Activated CD4-positive, alpha-beta T cell treated with anti-CD3 and anti-CD28 coated beads for 36 hours (primary cell): ENCODE results near the gene KCNN1. TPM values are rescaled to one million over a fixed set of nuclear protein-coding genes. Genes with fewer than 3 reads are reported as not detected.
"Not testable (repeated sequence)": the region's sequence is repeated elsewhere in the genome, so short reads cannot be mapped to it uniquely, and the experiment has no call there.

Source experiments
- ATAC-seq: fragments of 200-7000 bp; cut with Tn5 transposase; one replicate; pipeline ENCODE4 v1.10.0; 2021; ENCODE audit warnings: mild to moderate bottlenecking, moderate library complexity
- CTCF ChIA-PET: fragments of 350-600 bp; sonication (Branson Sonifier 250); formaldehyde crosslinking; loops from one replicate; lab custom pipeline; 2021; ENCODE audit warnings: antibody characterized with exemption; lab: Charles Lee
- POLR2A ChIA-PET: fragments of 350-600 bp; sonication (Branson Sonifier 250); formaldehyde crosslinking; loops from one replicate; lab custom pipeline; 2021; ENCODE audit warnings: antibody characterized with exemption, inconsistent platforms; lab: Charles Lee
- DNase-seq: peaks from one replicate; pipeline ENCODE4 v3.0.0-alpha.2; 2020
- H3K27ac Mint-ChIP-seq: one replicate; pipeline ENCODE4 v1.8.0; 2021; ENCODE audit warnings: mixed read lengths
- H3K27me3 Mint-ChIP-seq: one replicate; pipeline ENCODE4 v1.8.0; 2021; ENCODE audit warnings: mixed read lengths
- H3K36me3 Mint-ChIP-seq: one replicate; pipeline ENCODE4 v1.8.0; 2021; ENCODE audit warnings: low read depth, mixed read lengths
- H3K4me1 Mint-ChIP-seq: one replicate; pipeline ENCODE4 v1.8.0; 2021; ENCODE audit warnings: mixed read lengths
- H3K4me3 Mint-ChIP-seq: one replicate; pipeline ENCODE4 v1.8.0; 2021; ENCODE audit warnings: mild to moderate bottlenecking, moderate library complexity, mixed read lengths
- H3K9me3 Mint-ChIP-seq: one replicate; pipeline ENCODE4 v1.8.0; 2021; ENCODE audit warnings: low read depth, mixed read lengths
- intact Hi-C, 2 experiments: fragments of 100-400 bp; cut with DNase I in 1 of 2; cut with micrococcal nuclease in 1 of 2; formaldehyde crosslinking; loops; one replicate each; pipeline versions ENCODE4 v1.14.2 to v1.15.1; 2022 to 2024; cut with DNase I, micrococcal nuclease
- total RNA-seq, 2 experiments: library from RNA; stranded (reverse); gene quantifications; one replicate each; pipeline ENCODE4 v1.2.3, GENCODE V29; 2021

KCNN1 gene
- total RNA-seq, 2 experiments from 2014 or later, result 0.05 TPM; not detected in 1

- intact Hi-C loops, result no loop called here
- Mint-ChIP-seq H3K27me3 (no peaks in the 10 kb centered on the region), H3K4me1 (peaks cover 52% of the 10 kb centered on the region), H3K36me3 (peaks cover 38% of the 10 kb centered on the region), H3K27ac (peak overlapping the region; percentile 74), H3K9me3 (no peaks in the 10 kb centered on the region), H3K4me3 (peak overlapping the region; percentile 23)
- DNase-seq (peak; percentile 60), ATAC-seq (peak; percentile 71)
- ChIA-PET CTCF (interaction anchor here (0.7 to 1.2 kb wide), 2 partner anchors 10 to 426 kb away, joined by 3 read pairs; no protein-coding TSS in a partner anchor), POLR2A (no interaction called here)
Observed at GRCh38 chr19:18014197-18014596, 47.3 kb downstream of the KCNN1 start.

GRCh38 chr19:18016209-18016910 is 49.5 kb downstream of the KCNN1 start:
- no peak for DNase-seq

DNA sequence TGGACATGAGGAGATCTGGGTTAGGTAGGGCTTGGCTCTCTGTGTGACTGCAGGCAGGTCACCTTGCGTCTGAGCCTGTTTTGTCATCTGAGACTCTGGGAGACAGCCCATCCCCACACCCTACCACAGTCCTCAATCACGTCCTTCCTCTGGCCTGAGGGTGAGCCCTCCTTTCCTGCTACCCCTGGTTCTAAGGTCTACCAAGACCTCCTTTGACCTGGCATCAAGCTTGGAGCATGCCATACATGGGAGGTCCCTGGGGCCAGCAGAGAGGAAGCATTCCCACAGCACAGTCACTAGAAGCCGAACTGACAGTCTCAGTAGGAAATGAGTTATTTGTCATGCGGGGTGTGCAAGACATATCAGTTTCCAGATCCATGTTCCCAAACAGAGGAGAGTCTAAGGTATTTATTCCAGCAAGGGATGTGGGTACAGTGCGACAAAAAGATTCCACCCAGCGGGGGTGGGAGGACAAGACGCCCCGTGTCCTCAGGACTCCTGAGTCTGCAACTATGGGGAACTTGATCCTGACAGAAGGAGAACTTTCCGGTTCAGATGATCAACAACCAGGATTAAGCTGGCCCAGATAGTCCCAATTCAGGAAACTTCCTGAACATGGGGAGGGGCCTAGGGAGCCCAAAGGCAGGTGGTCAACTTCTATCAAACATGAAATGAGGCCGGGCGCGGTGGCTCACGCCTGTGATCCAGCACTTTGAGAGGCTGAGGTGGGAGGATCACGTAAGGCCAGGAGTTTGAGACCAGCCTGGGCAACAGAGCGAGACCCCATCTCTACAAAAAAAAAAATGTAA is 50.6 kb downstream of the KCNN1 start:
- peaks cover 24% of the 10 kb centered on the region for H3K36me3 Mint-ChIP-seq
- CTCF ChIA-PET, result no interaction called here
- POLR2A ChIA-PET, result no interaction called here
- peak overlapping the region; percentile 59 for H3K27ac Mint-ChIP-seq
- H3K27me3 Mint-ChIP-seq, result no peaks in the 10 kb centered on the region
- no peak overlapping the region for H3K4me3 Mint-ChIP-seq
- peaks cover 70% of the 10 kb centered on the region for H3K4me1 Mint-ChIP-seq
- peaks cover 2% of the 10 kb centered on the region for H3K9me3 Mint-ChIP-seq
- intact Hi-C loops, result no loop called here
- ATAC-seq (no peak), DNase-seq (no peak)

More at GRCh38 chr19:18016209-18016910, 49.5 kb downstream of the KCNN1 start:
- H3K36me3 Mint-ChIP-seq, result peaks cover 29% of the 10 kb centered on the region
- intact Hi-C loops, result no loop called here
- H3K27me3 Mint-ChIP-seq, result no peaks in the 10 kb centered on the region
- ChIA-PET CTCF (interaction anchor here (1.5 kb wide), 1 partner anchor 41 kb away, joined by 4 read pairs; no protein-coding TSS in a partner anchor), POLR2A (interaction anchor here (0.8 kb wide), 1 partner anchor 16 kb away, joined by 4 read pairs; no protein-coding TSS in a partner anchor)
- H3K4me1 Mint-ChIP-seq, result peaks cover 61% of the 10 kb centered on the region
- H3K27ac Mint-ChIP-seq, result no peak overlapping the region
- H3K4me3 Mint-ChIP-seq, result no peak overlapping the region
- H3K9me3 Mint-ChIP-seq, result no peaks in the 10 kb centered on the region
- ATAC-seq, result no peak

- peaks cover 62% of the 10 kb centered on the region for H3K4me1 Mint-ChIP-seq
- peaks cover 2% of the 10 kb centered on the region for H3K9me3 Mint-ChIP-seq
- no peak overlapping the region for H3K4me3 Mint-ChIP-seq
- DNase-seq, result no peak
- ATAC-seq, result no peak
- peak overlapping the region; percentile 90 for H3K27ac Mint-ChIP-seq
- ChIA-PET POLR2A (interaction anchor here (0.7 kb wide), 1 partner anchor 24 kb away, joined by 3 read pairs; no protein-coding TSS in a partner anchor), CTCF (interaction anchor here (2.3 kb wide), 1 partner anchor 11 kb away, joined by 8 read pairs; the partner anchor contains the start of gene ARRDC2)
- H3K27me3 Mint-ChIP-seq, result no peaks in the 10 kb centered on the region
- H3K36me3 Mint-ChIP-seq, result peaks cover 2% of the 10 kb centered on the region
- intact Hi-C loops, result loop anchor here in 1 of 2 experiments (1.0 to 5.0 kb wide), 3 partner anchors 12 to 132 kb away; partner anchors contain the start of genes ARRDC2 and PIK3R2
Observed at GRCh38 chr19:18020212-18021085, 53.5 kb downstream of the KCNN1 start.

- no peaks in the 10 kb centered on the region for H3K36me3 Mint-ChIP-seq
- ATAC-seq, result peak; percentile 31
- peaks cover 2% of the 10 kb centered on the region for H3K9me3 Mint-ChIP-seq
- H3K27ac Mint-ChIP-seq, result peak overlapping the region; percentile 90
- CTCF ChIA-PET, result interaction anchor here (2.3 kb wide), 1 partner anchor 12 kb away, joined by 8 read pairs; the partner anchor contains the start of gene ARRDC2
- peaks cover 60% of the 10 kb centered on the region for H3K4me1 Mint-ChIP-seq
- no peaks in the 10 kb centered on the region for H3K27me3 Mint-ChIP-seq
- POLR2A ChIA-PET, result interaction anchor here (0.7 kb wide), 1 partner anchor 24 kb away, joined by 3 read pairs; no protein-coding TSS in a partner anchor
- intact Hi-C loops, result loop anchor here in 1 of 2 experiments (1.0 to 5.0 kb wide), 3 partner anchors 13 to 132 kb away; partner anchors contain the start of genes ARRDC2 and PIK3R2
- peak; percentile 80 for DNase-seq
- peak overlapping the region; percentile 70 for H3K4me3 Mint-ChIP-seq
Observed at GRCh38 chr19:18021121-18021755, 54.3 kb downstream of the KCNN1 start.

DNA sequence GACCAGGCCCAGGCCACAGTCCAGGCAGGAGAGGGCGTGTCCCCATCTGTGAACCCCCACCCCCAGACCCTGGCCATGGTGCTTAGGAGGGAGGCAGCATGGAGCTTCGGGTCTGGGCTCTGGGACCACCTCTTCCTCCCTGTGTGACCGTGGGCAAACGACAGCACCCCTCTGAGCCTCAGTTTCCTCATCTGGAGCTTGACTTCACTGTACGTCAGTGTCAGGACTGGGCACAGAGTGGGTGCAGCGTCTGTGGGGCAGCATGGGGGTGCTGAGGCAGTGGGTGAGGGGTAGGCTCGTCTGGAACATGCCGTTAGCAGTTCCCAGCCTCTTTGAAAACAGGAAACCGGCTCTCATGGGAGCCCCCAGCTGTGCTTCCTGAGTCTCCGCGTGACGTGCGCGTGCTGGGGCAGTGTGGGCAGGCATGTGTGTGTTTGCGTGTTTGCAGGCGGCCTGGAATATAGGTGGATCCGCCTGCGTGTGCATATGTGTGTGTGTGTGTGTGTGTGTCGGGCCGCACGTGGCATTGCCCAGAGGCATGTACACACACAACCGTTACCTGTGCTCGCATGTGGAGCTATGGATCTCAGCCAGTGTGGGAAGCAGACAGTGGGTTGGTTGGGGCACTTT is 56.8 kb downstream of the KCNN1 start:
- peak; percentile 68 for DNase-seq
- Mint-ChIP-seq H3K27ac (peak overlapping the region; percentile 93), H3K4me1 (peaks cover 50% of the 10 kb centered on the region), H3K36me3 (no peaks in the 10 kb centered on the region), H3K27me3 (no peaks in the 10 kb centered on the region), H3K4me3 (peak overlapping the region; percentile 60), H3K9me3 (peaks cover 2% of the 10 kb centered on the region)
- ATAC-seq, result peak; percentile 32
- intact Hi-C loops, result loop anchor here in 1 of 2 experiments (2.0 to 5.0 kb wide), 2 partner anchors 21 to 34 kb away; no protein-coding TSS in a partner anchor
- ChIA-PET POLR2A (no interaction called here), CTCF (interaction anchor here (0.6 to 1.4 kb wide), 10 partner anchors 9 to 757 kb away, joined by 3 to 7 read pairs (median 3); partner anchors contain the start of genes BABAM1 and IL12RB1)

DNA sequence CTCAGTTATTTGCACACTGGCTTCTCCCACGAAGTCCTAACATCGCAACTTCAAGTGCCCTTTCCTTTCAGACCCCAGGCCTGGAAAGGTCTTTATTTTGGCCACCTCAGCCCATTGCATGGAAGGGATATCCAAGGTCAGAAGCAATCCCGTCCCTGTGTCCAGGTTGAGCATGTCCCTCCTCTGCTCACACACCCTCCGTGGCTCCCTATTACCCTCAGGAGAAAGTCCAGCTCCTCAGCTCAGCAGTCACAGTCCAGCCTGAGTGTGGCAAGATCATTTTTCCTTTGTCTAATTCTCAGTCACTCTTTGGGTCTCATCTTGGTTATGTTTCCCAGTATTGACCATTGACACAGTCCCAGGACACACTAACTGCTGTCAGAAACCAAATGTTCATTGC is 60.2 kb downstream of the KCNN1 start:
- ChIA-PET POLR2A (no interaction called here), CTCF (interaction anchor here (0.9 kb wide), 1 partner anchor 20 kb away, joined by 4 read pairs; no protein-coding TSS in a partner anchor)
- intact Hi-C loops, result no loop called here
- no peaks in the 10 kb centered on the region for H3K27me3 Mint-ChIP-seq
- H3K4me1 Mint-ChIP-seq, result peaks cover 34% of the 10 kb centered on the region
- no peaks in the 10 kb centered on the region for H3K36me3 Mint-ChIP-seq
- H3K27ac Mint-ChIP-seq, result no peak overlapping the region
- ATAC-seq (no peak), DNase-seq (no peak)
- no peak overlapping the region for H3K4me3 Mint-ChIP-seq
- H3K9me3 Mint-ChIP-seq, result peaks cover 2% of the 10 kb centered on the region

- ATAC-seq (peak; percentile 47), DNase-seq (no peak)
- POLR2A ChIA-PET, result interaction anchor here (0.5 kb wide), 1 partner anchor 319 kb away, joined by 7 read pairs; no protein-coding TSS in a partner anchor
- intact Hi-C loops, result no loop called here
- CTCF ChIA-PET, result interaction anchor here (0.5 to 1.2 kb wide), 2 partner anchors 15 to 255 kb away, joined by 3 read pairs; no protein-coding TSS in a partner anchor
- no peak overlapping the region for H3K4me3 Mint-ChIP-seq
- peaks cover 13% of the 10 kb centered on the region for H3K4me1 Mint-ChIP-seq
- no peak overlapping the region for H3K27ac Mint-ChIP-seq
- no peaks in the 10 kb centered on the region for H3K27me3 Mint-ChIP-seq
- no peaks in the 10 kb centered on the region for H3K9me3 Mint-ChIP-seq
- H3K36me3 Mint-ChIP-seq, result no peaks in the 10 kb centered on the region
Observed at GRCh38 chr19:18029617-18030338, 62.9 kb downstream of the KCNN1 start.

GRCh38 chr19:18031401-18031800 is 64.5 kb downstream of the KCNN1 start:
- DNase-seq, H3K4me1 Mint-ChIP-seq, H3K27ac Mint-ChIP-seq, H3K9me3 Mint-ChIP-seq, H3K36me3 Mint-ChIP-seq, H3K4me3 Mint-ChIP-seq, H3K27me3 Mint-ChIP-seq, CTCF ChIA-PET, intact Hi-C loops: not testable (repeated sequence)
- peak; percentile 22 for ATAC-seq
- POLR2A ChIA-PET, result interaction anchor here (0.6 kb wide), 1 partner anchor 13 kb away, joined by 5 read pairs; no protein-coding TSS in a partner anchor
